Astrocyte (in vitro differentiated cells and primary cell): ENCODE data around the gene STK36.

Source experiments
- EZH2 ChIP-seq: IDR thresholded peaks from 2 replicates; pipeline ENCODE4 v1.6.1; 2012; ENCODE audit warnings: mild to moderate bottlenecking, low read length, inconsistent platforms; ENCODE audit not compliant: insufficient read depth
- TF ChIP-seq, protein P1 (sequence below): IDR thresholded peaks from 2 replicates; pipeline ENCODE4 v1.5.1; 2011; ENCODE audit warnings: low read depth, mild to moderate bottlenecking, inconsistent platforms, low read length, moderate library complexity; ENCODE audit not compliant: insufficient read depth

DNA sequence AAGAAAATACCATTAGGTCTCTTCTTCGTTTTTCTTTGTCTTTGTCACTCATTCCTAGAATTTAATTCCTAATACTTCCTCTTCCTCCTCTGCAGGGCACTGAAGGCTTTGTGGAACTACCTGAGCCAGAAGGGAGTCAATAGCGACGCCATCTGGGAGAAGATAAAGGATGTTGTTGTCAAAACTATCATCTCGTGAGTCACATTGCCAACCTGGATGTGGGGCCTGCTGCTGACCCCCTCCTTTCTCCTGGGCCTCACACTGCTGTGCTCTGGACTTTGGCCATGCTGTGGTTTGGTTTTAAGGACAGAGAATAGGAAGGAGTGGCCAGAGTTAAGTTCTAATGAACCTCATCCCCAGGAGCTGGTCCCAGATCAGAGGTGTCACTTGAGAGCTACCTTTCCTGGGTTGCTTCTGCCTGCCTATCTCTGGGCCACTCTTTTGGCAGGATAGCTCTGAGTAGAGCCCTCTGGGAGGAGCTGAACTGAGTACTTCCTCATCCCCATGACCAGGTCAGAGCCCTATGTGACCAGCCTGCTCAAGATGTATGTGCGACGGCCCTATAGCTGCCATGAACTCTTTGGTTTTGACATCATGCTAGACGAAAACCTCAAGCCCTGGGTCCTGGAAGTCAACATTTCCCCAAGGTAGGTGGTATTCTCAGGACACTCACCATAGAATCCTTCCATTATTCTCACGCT, 77.0 kb downstream of the STK36 start:
- TF ChIP-seq, protein P1, sequence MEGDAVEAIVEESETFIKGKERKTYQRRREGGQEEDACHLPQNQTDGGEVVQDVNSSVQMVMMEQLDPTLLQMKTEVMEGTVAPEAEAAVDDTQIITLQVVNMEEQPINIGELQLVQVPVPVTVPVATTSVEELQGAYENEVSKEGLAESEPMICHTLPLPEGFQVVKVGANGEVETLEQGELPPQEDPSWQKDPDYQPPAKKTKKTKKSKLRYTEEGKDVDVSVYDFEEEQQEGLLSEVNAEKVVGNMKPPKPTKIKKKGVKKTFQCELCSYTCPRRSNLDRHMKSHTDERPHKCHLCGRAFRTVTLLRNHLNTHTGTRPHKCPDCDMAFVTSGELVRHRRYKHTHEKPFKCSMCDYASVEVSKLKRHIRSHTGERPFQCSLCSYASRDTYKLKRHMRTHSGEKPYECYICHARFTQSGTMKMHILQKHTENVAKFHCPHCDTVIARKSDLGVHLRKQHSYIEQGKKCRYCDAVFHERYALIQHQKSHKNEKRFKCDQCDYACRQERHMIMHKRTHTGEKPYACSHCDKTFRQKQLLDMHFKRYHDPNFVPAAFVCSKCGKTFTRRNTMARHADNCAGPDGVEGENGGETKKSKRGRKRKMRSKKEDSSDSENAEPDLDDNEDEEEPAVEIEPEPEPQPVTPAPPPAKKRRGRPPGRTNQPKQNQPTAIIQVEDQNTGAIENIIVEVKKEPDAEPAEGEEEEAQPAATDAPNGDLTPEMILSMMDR: no peak
- TF ChIP-seq EZH2: no peak
